Esophagus squamous epithelium (tissue), 5 donors: ENCODE results near the gene OR2AT4. TPM values are rescaled to one million over a fixed set of nuclear protein-coding genes. Genes with fewer than 3 reads are reported as not detected.
"Not testable (repeated sequence)": the region's sequence is repeated elsewhere in the genome, so short reads cannot be mapped to it uniquely, and the experiment has no call there.

Experiments
- DNase-seq: peaks from one replicate; lab custom pipeline; 2025; lab: John Stamatoyannopoulos, UW
- H3K27ac ChIP-seq, 4 donors: fragments of 200-600 bp; sonication (generic); one replicate each; pipeline ENCODE4 v1.5.1; 2016 to 2019; ENCODE audit warnings: mild to moderate bottlenecking in 1 of 4
- H3K27me3 ChIP-seq, 4 donors: fragments of 200-600 bp; sonication (generic); 1 replicate in 3 of 4; 2 replicates in 1 of 4; pipeline versions ENCODE4 v1.5.1 to v1.6.0; 2017 to 2021; ENCODE audit warnings: antibody characterized with exemption in 1 of 4
- H3K36me3 ChIP-seq, 3 donors: fragments of 200-600 bp; sonication (generic); one replicate each; pipeline ENCODE4 v1.5.1; 2016 to 2019
- H3K4me1 ChIP-seq, 3 donors: fragments of 200-600 bp; sonication (generic); one replicate each; pipeline ENCODE4 v1.5.1; 2017 to 2019
- H3K4me3 ChIP-seq, 4 donors: fragments of 200-600 bp; sonication (generic); 1 replicate in 3 of 4; 2 replicates in 1 of 4; pipeline ENCODE4 v1.5.1; 2016 to 2019; ENCODE audit warnings: mild to moderate bottlenecking in 2 of 4, moderate library complexity in 1 of 4
- H3K9me3 ChIP-seq, 3 donors: fragments of 200-600 bp; sonication (generic); one replicate each; pipeline ENCODE4 v1.5.1; 2016 to 2019
- POLR2A ChIP-seq, 4 donors: fragments of 450-650 bp; IDR thresholded peaks; one replicate each; pipeline ENCODE4 v1.6.1; 2017; ENCODE audit warnings: antibody characterized with exemption in 4 of 4, mild to moderate bottlenecking in 4 of 4, moderate library complexity in 3 of 4
- WGBS, 2 donors: methylation state at CpG; one replicate each; pipeline ENCODE4 v1.1.5; 2018; 5-methylcytosine and 5-hydroxymethylcytosine counted together
- intact Hi-C: fragments of 100-400 bp; cut with DNase I; formaldehyde crosslinking; loops from one replicate; pipeline ENCODE4 v1.15.0; 2022
- total RNA-seq, 4 donors: library from RNA; depleted of rRNA; stranded (reverse); fragments of >200 nt; gene quantifications; one replicate each; pipeline ENCODE4 v1.1.0, GENCODE V29; 2016
- TF ChIP-seq, protein P1 (sequence below), 6 experiments: fragments of 450-650 bp in 4 of 6; fragments of 200-600 bp in 2 of 6; sonication (generic) in 2 of 6; IDR thresholded peaks; one replicate each; pipeline ENCODE4 v1.5.1; 2016 to 2019; ENCODE audit warnings: antibody characterized with exemption in 6 of 6, mild to moderate bottlenecking in 4 of 6, moderate library complexity in 4 of 6
- donor health status: DM: yes; HTN: yes; CAD: no.

OR2AT4 gene
- total RNA-seq, 4 donors from 2014 or later, result not detected

- TF ChIP-seq POLR2A (IDR thresholded peaks at IDR 0.05), result no peak
- TF ChIP-seq, protein P1, sequence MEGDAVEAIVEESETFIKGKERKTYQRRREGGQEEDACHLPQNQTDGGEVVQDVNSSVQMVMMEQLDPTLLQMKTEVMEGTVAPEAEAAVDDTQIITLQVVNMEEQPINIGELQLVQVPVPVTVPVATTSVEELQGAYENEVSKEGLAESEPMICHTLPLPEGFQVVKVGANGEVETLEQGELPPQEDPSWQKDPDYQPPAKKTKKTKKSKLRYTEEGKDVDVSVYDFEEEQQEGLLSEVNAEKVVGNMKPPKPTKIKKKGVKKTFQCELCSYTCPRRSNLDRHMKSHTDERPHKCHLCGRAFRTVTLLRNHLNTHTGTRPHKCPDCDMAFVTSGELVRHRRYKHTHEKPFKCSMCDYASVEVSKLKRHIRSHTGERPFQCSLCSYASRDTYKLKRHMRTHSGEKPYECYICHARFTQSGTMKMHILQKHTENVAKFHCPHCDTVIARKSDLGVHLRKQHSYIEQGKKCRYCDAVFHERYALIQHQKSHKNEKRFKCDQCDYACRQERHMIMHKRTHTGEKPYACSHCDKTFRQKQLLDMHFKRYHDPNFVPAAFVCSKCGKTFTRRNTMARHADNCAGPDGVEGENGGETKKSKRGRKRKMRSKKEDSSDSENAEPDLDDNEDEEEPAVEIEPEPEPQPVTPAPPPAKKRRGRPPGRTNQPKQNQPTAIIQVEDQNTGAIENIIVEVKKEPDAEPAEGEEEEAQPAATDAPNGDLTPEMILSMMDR (IDR thresholded peaks at IDR 0.05), result no peak
- Histone ChIP-seq H3K4me1 (no peaks in the 10 kb centered on the region), H3K27me3 (peaks cover 0 to 12% (median 0%) of the 10 kb centered on the region in 4 donors), H3K4me3 (no peak overlapping the region), H3K27ac (no peak overlapping the region), H3K36me3 (no peaks in the 10 kb centered on the region), H3K9me3 (peaks cover 0 to 10% (median 0%) of the 10 kb centered on the region in 3 donors)
- intact Hi-C loops, result no loop called here
- DNase-seq, result no peak
- whole genome bisulfite sequencing, 2 donors, result 0 to 33% methylated on average over 1 of the region's 1 CpG
Observed at GRCh38 chr11:75118577-75118976, 21.9 kb upstream of the OR2AT4 start.

DNA sequence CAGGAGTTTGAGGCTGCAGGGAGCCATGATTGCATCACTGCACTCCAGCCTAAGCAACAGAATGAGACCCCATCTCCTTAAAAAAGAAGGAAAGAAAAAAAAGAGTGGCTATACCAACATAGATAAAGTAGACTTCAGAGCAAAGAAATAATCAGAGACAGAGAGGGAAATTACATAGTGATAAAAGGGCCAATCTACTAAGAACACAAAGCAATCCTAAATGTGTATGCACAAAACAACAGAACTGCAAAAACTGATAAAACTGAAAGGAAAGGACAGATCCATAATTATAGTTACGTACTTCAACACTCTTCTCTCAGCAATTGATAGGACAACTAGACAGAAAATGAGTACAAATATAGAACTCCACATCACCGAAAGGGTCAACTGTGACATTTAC lies 17.8 kb upstream of the OR2AT4 start:
- Histone ChIP-seq H3K4me1 (no peaks in the 10 kb centered on the region), H3K9me3 (peaks cover 0 to 18% (median 0%) of the 10 kb centered on the region in 3 donors), H3K27me3 (peaks cover 0 to 10% (median 0%) of the 10 kb centered on the region in 4 donors), H3K36me3 (no peaks in the 10 kb centered on the region), H3K27ac (no peak overlapping the region), H3K4me3 (no peak overlapping the region)
- intact Hi-C loops, result no loop called here
- DNase-seq, result no peak
- WGBS, 2 donors, result 85 to 100% methylated on average over 2 of the region's 2 CpGs
- TF ChIP-seq POLR2A (IDR thresholded peaks at IDR 0.05), result no peak
- TF ChIP-seq, protein P1 (IDR thresholded peaks at IDR 0.05), result no peak

GRCh38 chr11:75113030-75113429 lies 16.4 kb upstream of the OR2AT4 start:
- no peaks in the 10 kb centered on the region for H3K4me1 ChIP-seq
- no peaks in the 10 kb centered on the region for H3K27me3 ChIP-seq
- intact Hi-C loops, result no loop called here
- TF ChIP-seq, protein P1 (IDR thresholded peaks at IDR 0.05), result no peak
- TF ChIP-seq POLR2A (IDR thresholded peaks at IDR 0.05), result no peak
- H3K4me3 ChIP-seq, result no peak overlapping the region
- WGBS, 2 donors, result 0 to 20% methylated on average over 1 of the region's 1 CpG
- no peak overlapping the region for H3K27ac ChIP-seq
- H3K9me3 ChIP-seq, result peaks cover 0 to 18% (median 0%) of the 10 kb centered on the region in 3 donors
- no peak for DNase-seq
- H3K36me3 ChIP-seq, result no peaks in the 10 kb centered on the region

- H3K27me3 ChIP-seq, result no peaks in the 10 kb centered on the region
- H3K9me3 ChIP-seq, result peaks cover 0 to 18% (median 0%) of the 10 kb centered on the region in 3 donors
- 79 to 80% methylated on average over 2 of the region's 2 CpGs for WGBS, 2 donors
- no peaks in the 10 kb centered on the region for H3K4me1 ChIP-seq
- H3K27ac ChIP-seq, result no peak overlapping the region
- TF ChIP-seq, protein P1 (IDR thresholded peaks at IDR 0.05), result no peak
- no peak for TF ChIP-seq POLR2A (IDR thresholded peaks at IDR 0.05)
- H3K36me3 ChIP-seq, result no peaks in the 10 kb centered on the region
- H3K4me3 ChIP-seq, result no peak overlapping the region
- intact Hi-C loops, result no loop called here
- DNase-seq, result no peak
Observed at GRCh38 chr11:75112200-75112599, 15.5 kb upstream of the OR2AT4 start.

GRCh38 chr11:75107187-75107586 lies 10.5 kb upstream of the OR2AT4 start:
- no peak for TF ChIP-seq POLR2A (IDR thresholded peaks at IDR 0.05)
- TF ChIP-seq, protein P1 (IDR thresholded peaks at IDR 0.05), result no peak
- intact Hi-C loops, result no loop called here
- Histone ChIP-seq H3K36me3 (no peaks in the 10 kb centered on the region), H3K27ac (no peak overlapping the region), H3K9me3 (no peaks in the 10 kb centered on the region), H3K4me1 (no peaks in the 10 kb centered on the region), H3K27me3 (peaks cover 0 to 10% (median 0%) of the 10 kb centered on the region in 4 donors), H3K4me3 (no peak overlapping the region)
- 48 to 49% methylated on average over 4 of the region's 4 CpGs for WGBS, 2 donors
- no peak for DNase-seq

GRCh38 chr11:75105967-75106681 lies 9.4 kb upstream of the OR2AT4 start:
- H3K27ac ChIP-seq, H3K4me1 ChIP-seq, DNase-seq, H3K4me3 ChIP-seq, intact Hi-C loops, H3K9me3 ChIP-seq, H3K36me3 ChIP-seq: not testable (repeated sequence)
- H3K27me3 ChIP-seq, result peaks cover 0 to 17% (median 0%) of the 10 kb centered on the region in 4 donors
- WGBS, 2 donors, result 37 to 68% methylated on average over 2 of the region's 2 CpGs
